ENCODE data around the gene ADAM12. TPM values are rescaled to one million over a fixed set of nuclear protein-coding genes. Genes with fewer than 3 reads are reported as not detected.
A peak's percentile ranks its signal among the peaks of the same experiment; 100 is the strongest.

The ADAM12 gene
- total RNA-seq, 1 experiment from 2014 or later = 0.24 TPM

- Histone ChIP-seq H3K18ac (ENCODE audit: insufficient read length, low read depth, low read length) (no peak overlapping the region), H3T11ph (ENCODE audit: low read length) (no peak overlapping the region), H3K56ac (ENCODE audit: insufficient read length, low read depth, low read length) (no peak overlapping the region), H3K27ac (ENCODE audit: insufficient read length, low read depth, low read length) (no peak overlapping the region), H2AK5ac (ENCODE audit: insufficient read length, low read length) (no peak overlapping the region), H2BK12ac (ENCODE audit: insufficient read length, low read depth, low read length) (no peak overlapping the region), H4K5ac (ENCODE audit: insufficient read length, low read depth, low read length) (no peak overlapping the region), H3K27me3 (ENCODE audit: insufficient read depth, low read length) (no peaks in the 10 kb centered on the region; the same call in 1 of the 2 replicates), H2AFZ (ENCODE audit: low read length) (no peak overlapping the region), H2BK15ac (ENCODE audit: low read depth, low read length) (no peak overlapping the region), H3K23ac (ENCODE audit: insufficient read length, low read depth, low read length) (no peak overlapping the region), H2BK20ac (ENCODE audit: low read depth, low read length, poor library complexity, severe bottlenecking) (no peak overlapping the region), H3K4me1 (ENCODE audit: insufficient read depth, low read length) (no peaks in the 10 kb centered on the region), H2BK5ac (ENCODE audit: insufficient read length, low read length) (no peak overlapping the region), H3K4me2 (ENCODE audit: insufficient read depth, insufficient read length, low read length) (no peak overlapping the region), H3K14ac (ENCODE audit: insufficient read depth, low read length) (no peak overlapping the region), H2BK120ac (ENCODE audit: low read depth, low read length, poor library complexity, severe bottlenecking) (no peak overlapping the region), H3K79me2 (ENCODE audit: insufficient read depth, low read length) (no peaks in the 10 kb centered on the region), H4K8ac (replicated peaks; ENCODE audit: insufficient read length, low read depth, low read length) (no peak overlapping the region), H3K9me3 (ENCODE audit: control insufficient read depth, low read depth, low read length) (no peaks in the 10 kb centered on the region), H3K79me1 (ENCODE audit: insufficient read depth, low read depth, low read length, poor library complexity, severe bottlenecking) (no peaks in the 10 kb centered on the region), H4K20me1 (ENCODE audit: control insufficient read depth, insufficient read depth, insufficient read length) (no peaks in the 10 kb centered on the region), H3K9ac (ENCODE audit: extremely low read depth, insufficient read length, low read length) (no peak overlapping the region), H3K4ac (ENCODE audit: low read depth, low read length) (no peak overlapping the region), H3K23me2 (ENCODE audit: insufficient read length, low read depth, low read length, poor library complexity, severe bottlenecking) (no peaks in the 10 kb centered on the region), H4K91ac (ENCODE audit: insufficient read length, low read depth, low read length) (no peak overlapping the region)
- no peak overlapping the region for H3K4me3 Mint-ChIP-seq
- TF ChIP-seq CTCF (conservative IDR thresholded peaks at IDR 0.05) = 0 out of 3 replicates have a peak, but pooled peaks have one; percentile 0
- 0 out of 2 replicates have a peak, but pooled peaks cover 1% of the 10 kb centered on the region for H3K27me3 Mint-ChIP-seq (ENCODE audit: low read depth)
- H3K4me1 Mint-ChIP-seq = peaks cover 8% of the 10 kb centered on the region in 2 experiments
- DNase-seq = no peak
- H3K27ac Mint-ChIP-seq = no peak overlapping the region
- H3K9me3 Mint-ChIP-seq = peaks cover 2 to 4% of the 10 kb centered on the region in 2 experiments; a peak in 2 of 5 replicates
- H3K36me3 Mint-ChIP-seq (ENCODE audit: insufficient read depth in 1 of 3, low read depth in 3 of 3) = no peaks in the 10 kb centered on the region; a peak in 1 of 7 replicates
- WGBS (ENCODE audit: extremely low coverage, insufficient read length, low lambda C conversion rate) = no CpG with 5 or more reads among the region's 7 CpGs
Observed at GRCh38 chr10:126014309-126014708, 374.0 kb downstream of the ADAM12 start.

Data from H9 (cell line).